Neural crest cell (in vitro differentiated cells): ENCODE measurements around the gene RELN. TPM values are rescaled to one million over a fixed set of nuclear protein-coding genes. Genes with fewer than 3 reads are reported as not detected.

ENCODE experiments used
- DNase-seq: peaks from one replicate; pipeline ENCODE4 v3.0.0; 2021; ENCODE audit warnings: low read depth, mixed read lengths, low spot score
- H3K27ac Mint-ChIP-seq: one replicate; pipeline ENCODE4 v1.8.0; 2021; ENCODE audit warnings: mild to moderate bottlenecking, mixed read lengths; ENCODE audit not compliant: unreplicated experiment
- H3K27me3 Mint-ChIP-seq: 2 replicates; pipeline ENCODE4 v1.8.0; 2021; ENCODE audit warnings: low read depth, mild to moderate bottlenecking, mixed read lengths
- H3K36me3 Mint-ChIP-seq: 2 replicates; pipeline ENCODE4 v1.8.0; 2021; ENCODE audit warnings: low read depth, mild to moderate bottlenecking, mixed read lengths
- H3K4me1 Mint-ChIP-seq: 2 replicates; pipeline ENCODE4 v1.8.0; 2021; ENCODE audit warnings: mixed read lengths
- H3K4me3 Mint-ChIP-seq: one replicate; pipeline ENCODE4 v1.8.0; 2021; ENCODE audit warnings: mild to moderate bottlenecking, mixed read lengths
- H3K9me3 Mint-ChIP-seq: 2 replicates; pipeline ENCODE4 v1.8.0; 2021; ENCODE audit warnings: mixed read lengths
- CTCF ChIP-seq: fragments of 200-600 bp; sonication (generic); conservative IDR thresholded peaks from 2 replicates; pipeline ENCODE4 v1.5.0; 2021; ENCODE audit warnings: antibody characterized with exemption, mild to moderate bottlenecking
- total RNA-seq: library from RNA; stranded (reverse); gene quantifications from 2 replicates; pipeline ENCODE4 v1.2.1, GENCODE V29; 2021

The RELN gene
- total RNA-seq, 1 donor from 2014 or later, result 0.02 TPM

DNA sequence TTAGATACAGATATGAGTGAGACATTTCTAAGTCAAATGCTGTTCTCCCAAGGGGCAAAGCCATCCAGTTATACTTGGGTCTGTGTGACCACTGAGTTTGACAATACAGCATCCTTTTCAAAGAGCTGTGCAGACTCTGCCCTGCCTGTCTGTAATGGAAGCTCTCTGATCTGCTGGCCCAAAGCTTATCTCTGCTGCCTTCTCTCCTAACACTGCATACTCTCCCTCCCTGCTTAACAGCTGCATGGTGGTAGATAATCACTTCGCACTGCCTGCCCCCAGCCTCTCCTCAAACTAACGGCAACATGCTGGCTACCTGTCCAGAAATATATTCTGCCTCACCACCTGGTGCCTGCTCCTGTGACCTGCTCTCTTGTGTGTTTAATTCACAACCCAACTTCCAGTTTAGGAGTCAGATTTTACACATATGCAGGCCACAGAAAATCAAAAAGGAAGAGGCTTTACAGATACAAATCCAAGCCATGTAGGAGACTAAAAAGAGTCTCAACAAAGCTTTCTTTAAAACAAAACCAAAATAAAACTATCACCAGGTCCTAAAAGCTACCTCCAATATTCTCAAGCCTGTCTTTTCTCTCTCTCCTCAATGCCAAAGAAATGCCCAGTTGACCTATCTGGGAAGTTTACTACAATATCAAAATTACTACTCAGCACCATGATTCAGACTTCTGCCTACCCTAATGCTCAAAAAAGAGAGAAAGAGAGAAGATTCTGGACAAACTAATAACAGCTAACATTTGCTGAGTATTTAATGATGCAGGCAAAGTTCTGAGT, 145.6 kb downstream of the RELN start:
- H3K4me3 Mint-ChIP-seq, result no peak overlapping the region
- peaks cover 69% of the 10 kb centered on the region for H3K27me3 Mint-ChIP-seq
- no peak for TF ChIP-seq CTCF
- no peaks in the 10 kb centered on the region for H3K4me1 Mint-ChIP-seq
- H3K36me3 Mint-ChIP-seq, result no peaks in the 10 kb centered on the region
- no peak for DNase-seq
- H3K27ac Mint-ChIP-seq, result no peak overlapping the region
- no peaks in the 10 kb centered on the region for H3K9me3 Mint-ChIP-seq

DNA sequence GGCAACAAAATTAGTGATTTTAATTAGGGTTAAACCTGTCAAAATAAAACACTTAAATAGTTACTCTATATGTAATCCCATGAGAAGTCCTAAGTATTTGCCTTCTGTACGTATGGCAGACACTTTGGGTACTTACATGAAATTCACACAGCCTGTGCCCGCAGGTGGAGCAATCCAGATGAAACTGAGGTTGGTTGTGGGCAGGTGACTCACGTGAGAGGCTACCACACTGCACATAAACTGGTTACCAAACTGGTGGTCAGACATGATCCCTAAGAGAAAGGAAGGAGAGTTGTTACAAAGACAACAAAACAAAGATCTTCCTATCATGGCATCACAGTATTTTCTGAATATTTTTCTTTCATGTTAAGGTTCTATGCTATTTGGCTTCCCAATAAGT, 156.1 kb downstream of the RELN start:
- Mint-ChIP-seq H3K27me3 (peaks cover 51% of the 10 kb centered on the region), H3K4me3 (no peak overlapping the region), H3K9me3 (no peaks in the 10 kb centered on the region), H3K27ac (no peak overlapping the region), H3K36me3 (no peaks in the 10 kb centered on the region), H3K4me1 (no peaks in the 10 kb centered on the region)
- DNase-seq, result no peak
- no peak for TF ChIP-seq CTCF

DNA sequence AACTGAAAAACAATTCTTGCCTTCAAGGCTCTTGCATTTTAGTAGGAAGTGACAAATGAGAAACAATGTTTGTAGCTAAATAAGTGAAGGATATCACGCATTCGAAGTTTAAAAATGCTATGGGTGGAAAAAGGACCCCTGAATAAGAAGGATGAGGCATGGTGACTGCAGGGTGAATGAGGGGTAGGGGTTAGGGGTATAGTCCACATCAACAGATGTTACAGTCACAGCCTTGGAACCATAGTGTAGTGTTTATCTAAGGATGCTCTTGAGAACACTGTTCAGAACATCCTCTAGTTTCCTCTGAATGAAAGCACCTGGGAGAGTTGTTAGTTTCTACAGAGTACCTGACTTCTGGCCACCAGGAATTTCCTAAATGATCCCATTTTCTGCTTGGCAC, 157.0 kb downstream of the RELN start:
- peaks cover 59% of the 10 kb centered on the region for H3K27me3 Mint-ChIP-seq
- H3K4me1 Mint-ChIP-seq, result no peaks in the 10 kb centered on the region
- no peak for TF ChIP-seq CTCF
- no peaks in the 10 kb centered on the region for H3K36me3 Mint-ChIP-seq
- no peaks in the 10 kb centered on the region for H3K9me3 Mint-ChIP-seq
- no peak for DNase-seq
- no peak overlapping the region for H3K4me3 Mint-ChIP-seq
- H3K27ac Mint-ChIP-seq, result no peak overlapping the region

- peaks cover 7% of the 10 kb centered on the region for H3K9me3 Mint-ChIP-seq
- no peak overlapping the region for H3K4me3 Mint-ChIP-seq
- peaks cover 56% of the 10 kb centered on the region for H3K27me3 Mint-ChIP-seq
- no peak for TF ChIP-seq CTCF
- no peaks in the 10 kb centered on the region for H3K36me3 Mint-ChIP-seq
- no peak for DNase-seq
- no peaks in the 10 kb centered on the region for H3K4me1 Mint-ChIP-seq
- H3K27ac Mint-ChIP-seq, result no peak overlapping the region
Observed at GRCh38 chr7:103824251-103824650, 165.2 kb downstream of the RELN start.

DNA sequence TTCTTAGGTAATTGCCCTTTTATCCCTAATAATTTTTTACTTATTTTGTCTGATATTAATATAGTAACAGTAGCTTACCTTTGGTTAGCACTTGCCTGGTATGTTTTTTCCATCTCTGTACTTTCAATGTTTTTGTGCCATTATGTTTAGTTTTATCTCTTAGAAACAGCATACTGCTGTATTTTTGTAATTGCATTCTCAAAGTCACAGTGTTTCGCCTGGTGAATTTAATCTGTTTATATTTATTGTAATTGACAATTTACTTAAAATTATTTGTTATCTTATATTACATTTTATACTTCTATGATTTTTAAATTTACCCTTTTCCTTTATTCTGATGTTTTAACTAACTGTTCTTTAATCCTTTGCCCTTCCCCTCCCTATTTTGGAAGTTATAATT, 166.4 kb downstream of the RELN start:
- H3K4me3 Mint-ChIP-seq, result no peak overlapping the region
- H3K36me3 Mint-ChIP-seq, result no peaks in the 10 kb centered on the region
- H3K27me3 Mint-ChIP-seq, result peaks cover 45% of the 10 kb centered on the region
- H3K4me1 Mint-ChIP-seq, result no peaks in the 10 kb centered on the region
- no peak overlapping the region for H3K27ac Mint-ChIP-seq
- DNase-seq, result no peak
- TF ChIP-seq CTCF, result no peak
- peaks cover 7% of the 10 kb centered on the region for H3K9me3 Mint-ChIP-seq
